ENCODE measurements around the gene ZMYND19. TPM values are rescaled to one million over a fixed set of nuclear protein-coding genes. Genes with fewer than 3 reads are reported as not detected.

The ZMYND19 gene
- total RNA-seq, 4 donors from 2014 or later, result 13.8 to 17.4 (median 15.8) TPM

DNA sequence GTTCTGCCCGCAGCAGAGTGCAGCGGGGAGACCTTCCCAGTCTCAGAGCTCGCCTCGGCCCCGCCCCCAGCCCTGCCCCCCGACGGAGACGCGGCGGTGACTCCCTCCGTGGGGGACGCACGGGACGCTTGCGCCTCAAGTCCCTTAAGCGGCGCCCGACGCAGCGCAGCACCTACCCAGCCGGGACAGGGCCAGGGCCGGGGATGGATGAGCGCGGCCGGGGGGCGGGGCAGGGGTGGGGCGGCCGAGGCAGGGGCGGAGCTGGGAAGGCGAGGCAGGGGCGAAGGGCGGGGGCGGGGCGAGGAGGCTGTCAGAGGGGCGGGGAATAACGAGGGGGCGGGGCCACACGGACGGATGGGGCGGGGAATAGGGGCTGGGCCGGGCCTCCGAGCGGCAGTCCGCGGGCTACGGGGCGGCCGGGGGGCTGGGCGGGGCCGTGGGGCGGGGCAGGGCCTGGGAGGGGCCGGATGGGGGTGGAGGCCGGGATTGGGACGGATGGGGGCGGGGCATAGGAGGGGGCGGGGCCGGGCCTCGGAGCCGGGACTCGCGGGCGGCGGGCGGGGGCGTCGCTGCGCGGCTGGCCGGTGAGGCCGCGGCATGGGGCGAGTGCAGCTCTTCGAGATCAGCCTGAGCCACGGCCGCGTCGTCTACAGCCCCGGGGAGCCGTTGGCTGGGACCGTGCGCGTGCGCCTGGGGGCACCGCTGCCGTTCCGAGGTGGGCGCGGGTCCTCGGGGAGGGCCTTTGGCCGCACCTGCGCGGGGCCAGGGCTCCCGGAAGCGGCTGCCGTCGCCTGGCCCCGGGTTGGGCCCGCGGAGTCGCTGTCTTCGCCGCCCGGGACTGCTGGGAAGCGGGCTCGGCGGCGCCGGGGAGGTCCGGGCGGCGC lies 15.1 kb upstream of the ZMYND19 start, which contains the start of gene ARRDC1:
Gene ARRDC1, plus strand, starts transcription at position 566 of the 884 bp plus-strand sequence. Its CDS starts 32 bp downstream, at position 598.
- Histone ChIP-seq H3K4me1 (peaks cover 0 to 47% (median 18%) of the 10 kb centered on the region in 4 donors), H3K9me3 (no peaks in the 10 kb centered on the region), H3K36me3 (no peaks in the 10 kb centered on the region), H3K27me3 (no peaks in the 10 kb centered on the region), H3K4me3 (peak within 1 kb of the TSS; percentile 56 to 84 (median 78)), H3K27ac (peak within 1 kb of the TSS; percentile 55 to 93 (median 85))
- WGBS, 2 donors, result 1 to 5% methylated on average over 4 to 24 of the region's 111 CpGs
- TF ChIP-seq EP300 (IDR thresholded peaks at IDR 0.05) (peak in 1 of 2 donors; percentile 7), POLR2A (IDR thresholded peaks at IDR 0.05) (peak in 1 of 2 donors; percentile 36)
- TF ChIP-seq, protein P1, sequence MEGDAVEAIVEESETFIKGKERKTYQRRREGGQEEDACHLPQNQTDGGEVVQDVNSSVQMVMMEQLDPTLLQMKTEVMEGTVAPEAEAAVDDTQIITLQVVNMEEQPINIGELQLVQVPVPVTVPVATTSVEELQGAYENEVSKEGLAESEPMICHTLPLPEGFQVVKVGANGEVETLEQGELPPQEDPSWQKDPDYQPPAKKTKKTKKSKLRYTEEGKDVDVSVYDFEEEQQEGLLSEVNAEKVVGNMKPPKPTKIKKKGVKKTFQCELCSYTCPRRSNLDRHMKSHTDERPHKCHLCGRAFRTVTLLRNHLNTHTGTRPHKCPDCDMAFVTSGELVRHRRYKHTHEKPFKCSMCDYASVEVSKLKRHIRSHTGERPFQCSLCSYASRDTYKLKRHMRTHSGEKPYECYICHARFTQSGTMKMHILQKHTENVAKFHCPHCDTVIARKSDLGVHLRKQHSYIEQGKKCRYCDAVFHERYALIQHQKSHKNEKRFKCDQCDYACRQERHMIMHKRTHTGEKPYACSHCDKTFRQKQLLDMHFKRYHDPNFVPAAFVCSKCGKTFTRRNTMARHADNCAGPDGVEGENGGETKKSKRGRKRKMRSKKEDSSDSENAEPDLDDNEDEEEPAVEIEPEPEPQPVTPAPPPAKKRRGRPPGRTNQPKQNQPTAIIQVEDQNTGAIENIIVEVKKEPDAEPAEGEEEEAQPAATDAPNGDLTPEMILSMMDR (IDR thresholded peaks at IDR 0.05), result no peak
- peak; percentile 85 to 88 for DNase-seq (ENCODE audit: low spot score in 2 of 2)

DNA sequence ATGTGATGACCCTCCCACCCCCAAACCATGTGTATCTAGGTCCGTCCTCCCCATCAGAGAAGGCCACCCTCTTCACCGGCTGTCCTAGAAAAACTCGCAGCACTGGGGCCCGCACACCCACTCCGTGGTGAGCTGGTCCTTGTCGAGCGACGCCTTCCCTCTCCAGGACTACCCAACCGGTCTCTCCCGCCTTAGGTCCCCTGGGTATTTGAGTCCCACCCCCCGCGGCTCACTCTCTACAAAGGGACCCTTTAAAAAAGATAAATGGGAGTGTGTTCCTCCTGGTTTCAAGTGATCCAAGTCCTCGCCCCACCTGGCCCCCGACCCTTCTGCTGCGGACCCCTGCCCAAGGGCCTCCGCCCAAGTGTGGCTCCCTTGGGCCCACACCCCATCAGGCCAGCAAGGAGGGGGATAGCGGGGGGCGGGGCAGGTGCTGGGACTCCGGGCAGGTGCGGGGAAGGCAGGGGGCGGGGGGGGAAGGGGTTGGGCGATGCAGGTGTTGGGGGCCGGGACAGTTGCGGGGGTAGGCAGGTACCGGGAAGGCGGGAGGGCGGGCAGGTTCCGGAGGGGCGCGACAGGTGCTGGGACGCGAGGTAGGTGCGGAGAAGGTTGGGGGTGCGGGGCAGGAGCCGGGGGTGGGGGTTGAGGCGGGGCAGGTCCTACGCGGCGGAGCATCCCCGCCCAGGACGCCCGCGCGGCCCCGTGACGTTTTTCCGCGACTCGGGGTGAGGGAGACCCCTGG lies 14.2 kb upstream of the ZMYND19 start:
- Histone ChIP-seq H3K9me3 (no peaks in the 10 kb centered on the region), H3K27ac (peak overlapping the region; percentile 55 to 80 (median 69)), H3K4me3 (peak overlapping the region; percentile 54 to 78 (median 66)), H3K36me3 (no peaks in the 10 kb centered on the region), H3K27me3 (no peaks in the 10 kb centered on the region), H3K4me1 (peaks cover 0 to 47% (median 18%) of the 10 kb centered on the region in 4 donors)
- TF ChIP-seq POLR2A (IDR thresholded peaks at IDR 0.05) (no peak), EP300 (IDR thresholded peaks at IDR 0.05) (no peak)
- TF ChIP-seq, protein P1 (IDR thresholded peaks at IDR 0.05), result no peak
- DNase-seq (ENCODE audit: low spot score in 2 of 2), result no peak
- WGBS, 2 donors, result 13 to 17% methylated on average over 23 to 32 of the region's 49 CpGs

DNA sequence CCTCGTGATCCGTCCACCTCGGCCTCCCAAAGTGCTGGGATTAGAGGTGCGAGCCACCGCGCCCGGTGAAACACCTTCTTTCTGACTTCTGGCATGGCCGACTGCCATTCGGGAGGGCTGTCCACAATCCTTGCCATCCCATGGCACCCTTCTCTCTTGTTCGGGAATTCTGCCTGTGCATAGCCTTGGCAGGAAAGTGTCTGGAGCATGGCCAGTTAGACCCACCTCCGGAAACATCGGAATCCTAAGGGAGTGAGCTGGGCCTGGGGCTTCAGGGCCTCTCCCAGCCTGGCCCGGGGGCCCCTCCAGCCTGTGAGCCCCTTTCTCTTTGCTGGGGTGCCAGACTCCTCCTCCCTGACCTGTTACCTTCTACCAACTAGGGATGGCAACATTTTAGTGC lies 13.6 kb upstream of the ZMYND19 start:
- Histone ChIP-seq H3K4me1 (peaks cover 0 to 44% (median 18%) of the 10 kb centered on the region in 4 donors), H3K27ac (peak overlapping the region in 1 of 4 donors; percentile 80), H3K36me3 (no peaks in the 10 kb centered on the region), H3K4me3 (no peak overlapping the region), H3K27me3 (no peaks in the 10 kb centered on the region), H3K9me3 (no peaks in the 10 kb centered on the region)
- 71 to 81% methylated on average over 12 of the region's 13 CpGs for WGBS, 2 donors
- DNase-seq (ENCODE audit: low spot score in 2 of 2), result no peak
- TF ChIP-seq, protein P1 (IDR thresholded peaks at IDR 0.05), result no peak
- no peak for TF ChIP-seq POLR2A (IDR thresholded peaks at IDR 0.05)
- TF ChIP-seq EP300 (IDR thresholded peaks at IDR 0.05), result no peak

DNA sequence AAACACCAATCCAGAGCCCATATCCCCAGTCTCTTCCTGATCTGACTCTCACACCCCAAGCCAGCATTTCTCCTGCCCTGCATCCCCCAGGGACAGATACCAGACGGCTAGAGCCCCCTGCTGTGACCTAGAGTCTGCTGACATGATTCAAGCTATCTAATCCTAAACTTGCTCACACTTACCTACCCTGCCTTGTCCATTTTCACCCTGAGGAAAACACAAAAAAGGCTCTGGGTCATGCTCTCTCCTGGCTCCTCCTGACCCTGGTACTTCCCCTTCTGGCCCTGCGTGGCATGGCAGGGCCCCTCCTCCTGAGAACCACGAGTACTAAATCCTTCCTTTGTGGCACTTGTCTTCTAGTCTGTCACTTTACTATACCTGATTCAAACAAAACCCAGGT lies 12.3 kb upstream of the ZMYND19 start:
- DNase-seq (ENCODE audit: low spot score in 2 of 2), result no peak
- 10 to 12% methylated on average over 3 of the region's 3 CpGs for WGBS, 2 donors
- H3K4me3 ChIP-seq, result no peak overlapping the region
- H3K9me3 ChIP-seq, result no peaks in the 10 kb centered on the region
- TF ChIP-seq EP300 (IDR thresholded peaks at IDR 0.05), result no peak
- TF ChIP-seq, protein P1 (IDR thresholded peaks at IDR 0.05), result no peak
- no peak for TF ChIP-seq POLR2A (IDR thresholded peaks at IDR 0.05)
- H3K27me3 ChIP-seq, result no peaks in the 10 kb centered on the region
- H3K4me1 ChIP-seq, result peaks cover 0 to 32% (median 16%) of the 10 kb centered on the region in 4 donors
- no peaks in the 10 kb centered on the region for H3K36me3 ChIP-seq
- H3K27ac ChIP-seq, result no peak overlapping the region
